Spleen (tissue), 13 donors: Measurements from ENCODE around the gene CRMP1. TPM values are rescaled to one million over a fixed set of nuclear protein-coding genes. Genes with fewer than 3 reads are reported as not detected.

Experiments
- DNase-seq: peaks from one replicate; pipeline ENCODE4 v3.0.0-alpha.2; 2020
- H3K27ac ChIP-seq, 8 donors: fragments of 200-600 bp; sonication (generic) in 7 of 8; 1 replicate in 4 of 8; 2 replicates in 4 of 8; pipeline versions ENCODE4 v1.5.0 to v1.8.0; 2016 to 2021; ENCODE audit warnings: inconsistent platforms in 4 of 8, mild to moderate bottlenecking in 4 of 8, moderate library complexity in 1 of 8
- H3K27me3 ChIP-seq, 7 donors: fragments of 200-600 bp; sonication (generic) in 6 of 7; replicated peaks in 1 of 7; 1 replicate in 4 of 7; 2 replicates in 3 of 7; pipeline versions ENCODE4 v1.5.0 to v1.8.0; 2016 to 2021; ENCODE audit warnings: inconsistent platforms in 3 of 7, mild to moderate bottlenecking in 1 of 7
- H3K36me3 ChIP-seq, 6 donors: fragments of 200-600 bp; sonication (generic) in 5 of 6; 1 replicate in 4 of 6; 2 replicates in 2 of 6; pipeline versions ENCODE4 v1.5.0 to v1.8.0; 2016 to 2021; ENCODE audit warnings: inconsistent platforms in 2 of 6
- H3K4me1 ChIP-seq, 6 donors: fragments of 200-600 bp; sonication (generic) in 5 of 6; 1 replicate in 3 of 6; 2 replicates in 3 of 6; pipeline versions ENCODE4 v1.5.0 to v1.8.0; 2016 to 2021; ENCODE audit warnings: inconsistent platforms in 3 of 6
- H3K4me3 ChIP-seq, 8 donors: fragments of 200-600 bp; sonication (generic) in 7 of 8; 1 replicate in 4 of 8; 2 replicates in 4 of 8; pipeline versions ENCODE4 v1.5.0 to v1.8.0; 2016 to 2021; ENCODE audit warnings: inconsistent platforms in 4 of 8, mild to moderate bottlenecking in 4 of 8, moderate library complexity in 2 of 8
- H3K9me3 ChIP-seq, 8 donors: fragments of 200-600 bp; sonication (generic) in 7 of 8; 1 replicate in 4 of 8; 2 replicates in 4 of 8; pipeline versions ENCODE4 v1.5.0 to v1.8.0; 2016 to 2021; ENCODE audit warnings: inconsistent platforms in 4 of 8
- POLR2A ChIP-seq, 3 donors: fragments of 450-650 bp; IDR thresholded peaks; one replicate each; pipeline ENCODE4 v1.5.1; 2017; ENCODE audit warnings: antibody characterized with exemption in 3 of 3, mild to moderate bottlenecking in 1 of 3
- POLR2AphosphoS5 ChIP-seq, 3 donors: sonication (generic); formaldehyde crosslinking; IDR thresholded peaks; one replicate each; pipeline ENCODE4 v1.5.1; 2017; ENCODE audit warnings: antibody characterized with exemption in 3 of 3
- WGBS, 5 donors: extraction: QIAGEN DNeasy Blood & Tissue Kit in 3 of 5; methylation state at CpG; one replicate each; pipeline versions ENCODE4 v1.1.5 to v1.1.7; 2013 to 2018; 5-methylcytosine and 5-hydroxymethylcytosine counted together
- intact Hi-C: fragments of 100-400 bp; cut with DNase I; formaldehyde crosslinking; loops from one replicate; pipeline ENCODE4 v1.15.0; 2023; ENCODE audit warnings: low total_unique reads
- long read RNA-seq, 2 donors: transcript quantifications; one replicate each; lab custom pipeline, GENCODE V29; 2026
- polyA plus RNA-seq, 3 donors: library from polyadenylated mRNA; stranded (reverse); fragments of 200-250 nt; gene quantifications; one replicate each; pipeline ENCODE4 v1.2.1, GENCODE V29; 2013
- total RNA-seq, 7 donors: library from RNA; depleted of rRNA in 3 of 7; stranded (reverse); fragments of >200 nt in 3 of 7; fragmentation: NEBNext Ultra II Directional in 4 of 7; extraction: Animal tissue kit (Norgen Biotek cat#: 25700) in 4 of 7; gene quantifications; one replicate each; pipeline versions ENCODE4 v1.1.0 to v1.2.1, GENCODE V29; 2016 to 2021
- TF ChIP-seq, protein P1 (sequence below), 11 experiments: fragments of 200-600 bp in 7 of 11; fragments of 450-650 bp in 4 of 11; sonication (generic) in 4 of 11; IDR thresholded peaks in 8 of 11; conservative IDR thresholded peaks in 3 of 11; 1 replicate in 7 of 11; 2 replicates in 4 of 11; pipeline versions ENCODE4 v1.4.0 to v1.8.0; 2016 to 2021; ENCODE audit warnings: antibody characterized with exemption in 11 of 11, inconsistent platforms in 4 of 11, mild to moderate bottlenecking in 1 of 11
- donor health status: healthy with polysubstance abuse.
- donor health status: DM: no; HTN: no; CAD: no; lungs with moderate emphysema.
- donor health status: DM: no; HTN: no; CAD: no.
- donor health status: Bipolar disorder and iron deficiency.
- donor health status: healthy.
- donor health status: DM: no; HTN: no; CAD: no.
- donor health status: DM: yes; HTN: yes; CAD: no.

The CRMP1 gene
- total RNA-seq, result 1 to 10 TPM in 4 of 7 donors, under 1 TPM in 2, not detected in 1; 0.16 to 2.3 (median 1.4) TPM
- polyA plus RNA-seq, result under 1 TPM; 0.03 to 0.85 (median 0.04) TPM
- long read RNA-seq, donor 1, partial matches to known transcripts, result 12 of 15 reads
- long read RNA-seq, donor 1, other reads (novel, unspliced or antisense), result 0 of 15 reads
- long read RNA-seq, donor 2, partial matches to known transcripts, result 0 of 1 reads
- long read RNA-seq, donor 2, other reads (novel, unspliced or antisense), result 0 of 1 reads

DNA sequence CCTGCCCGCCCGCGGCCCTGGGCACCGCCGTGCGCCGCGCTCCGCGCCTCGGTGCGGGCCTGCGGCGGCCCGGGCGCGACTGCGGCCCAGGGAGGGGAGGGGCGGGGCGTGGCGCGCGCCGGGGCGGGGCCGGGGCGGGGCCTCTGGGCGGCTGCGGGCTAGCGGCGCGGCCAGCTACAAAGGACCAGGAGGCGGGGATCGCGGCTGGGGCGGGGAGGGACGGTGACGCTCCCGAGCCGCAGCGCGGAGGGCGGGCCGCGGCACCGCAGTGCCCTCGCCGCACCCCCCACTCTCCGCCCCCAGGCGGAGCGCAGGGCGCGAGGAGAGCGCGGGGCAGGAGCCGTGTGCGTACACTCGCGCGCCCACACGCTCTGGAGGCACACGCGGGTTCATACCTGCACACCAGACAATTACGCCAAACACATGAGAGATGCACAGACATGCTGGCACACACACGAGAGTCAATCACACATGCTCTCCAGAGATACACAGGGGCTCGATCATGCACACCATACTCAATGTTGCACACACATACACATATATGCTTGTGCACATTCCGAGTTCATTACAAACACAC lies at the start of gene CRMP1:
CRMP1 (minus strand) TSS at position 83 of the 577 bp plus-strand sequence. CDS start 117 bp downstream, outside the sequence.
- H3K4me1 ChIP-seq, result peaks cover 0 to 29% (median 14%) of the 10 kb centered on the region in 6 donors

GRCh38 chr4:5941601-5942000 lies 48.7 kb upstream of the CRMP1 start:
- peak; percentile 17 for DNase-seq
- Histone ChIP-seq H3K27ac (no peak overlapping the region), H3K36me3 (no peaks in the 10 kb centered on the region), H3K27me3 (peaks cover 0 to 33% (median 0%) of the 10 kb centered on the region in 7 donors), H3K4me3 (no peak overlapping the region), H3K4me1 (no peaks in the 10 kb centered on the region), H3K9me3 (peaks cover 0 to 23% (median 11%) of the 10 kb centered on the region in 8 donors)
- TF ChIP-seq POLR2A (IDR thresholded peaks at IDR 0.05), result no peak
- TF ChIP-seq, protein P1, sequence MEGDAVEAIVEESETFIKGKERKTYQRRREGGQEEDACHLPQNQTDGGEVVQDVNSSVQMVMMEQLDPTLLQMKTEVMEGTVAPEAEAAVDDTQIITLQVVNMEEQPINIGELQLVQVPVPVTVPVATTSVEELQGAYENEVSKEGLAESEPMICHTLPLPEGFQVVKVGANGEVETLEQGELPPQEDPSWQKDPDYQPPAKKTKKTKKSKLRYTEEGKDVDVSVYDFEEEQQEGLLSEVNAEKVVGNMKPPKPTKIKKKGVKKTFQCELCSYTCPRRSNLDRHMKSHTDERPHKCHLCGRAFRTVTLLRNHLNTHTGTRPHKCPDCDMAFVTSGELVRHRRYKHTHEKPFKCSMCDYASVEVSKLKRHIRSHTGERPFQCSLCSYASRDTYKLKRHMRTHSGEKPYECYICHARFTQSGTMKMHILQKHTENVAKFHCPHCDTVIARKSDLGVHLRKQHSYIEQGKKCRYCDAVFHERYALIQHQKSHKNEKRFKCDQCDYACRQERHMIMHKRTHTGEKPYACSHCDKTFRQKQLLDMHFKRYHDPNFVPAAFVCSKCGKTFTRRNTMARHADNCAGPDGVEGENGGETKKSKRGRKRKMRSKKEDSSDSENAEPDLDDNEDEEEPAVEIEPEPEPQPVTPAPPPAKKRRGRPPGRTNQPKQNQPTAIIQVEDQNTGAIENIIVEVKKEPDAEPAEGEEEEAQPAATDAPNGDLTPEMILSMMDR (IDR thresholded peaks at IDR 0.05 in 8 of 11, conservative IDR thresholded peaks at IDR 0.05 in 3 of 11), result no peak
- TF ChIP-seq POLR2AphosphoS5 (IDR thresholded peaks at IDR 0.05), result no peak
- WGBS, 5 donors, result 65 to 74% (median 73%) methylated on average over 6 of the region's 6 CpGs
- intact Hi-C loops, result no loop called here

More for the DNA sequence above, at the start of gene CRMP1:
- H3K27ac ChIP-seq, result no peak within 1 kb of the TSS
- H3K36me3 ChIP-seq, result no peaks in the 10 kb centered on the region
- peaks cover 0 to 19% (median 0%) of the 10 kb centered on the region in 8 donors for H3K9me3 ChIP-seq
- peak within 1 kb of the TSS in 1 of 8 donors; percentile 46 for H3K4me3 ChIP-seq
- H3K27me3 ChIP-seq, result peaks cover 9 to 88% (median 66%) of the 10 kb centered on the region in 7 donors
- no peak for DNase-seq
- 6 to 21% (median 10%) methylated on average over 36 to 67 of the region's 67 CpGs for WGBS, 5 donors
- TF ChIP-seq POLR2A (IDR thresholded peaks at IDR 0.05) (no peak), POLR2AphosphoS5 (IDR thresholded peaks at IDR 0.05) (no peak)
- TF ChIP-seq, protein P1 (IDR thresholded peaks at IDR 0.05 in 8 of 11, conservative IDR thresholded peaks at IDR 0.05 in 3 of 11), result no peak
- intact Hi-C loops, result no loop called here

DNA sequence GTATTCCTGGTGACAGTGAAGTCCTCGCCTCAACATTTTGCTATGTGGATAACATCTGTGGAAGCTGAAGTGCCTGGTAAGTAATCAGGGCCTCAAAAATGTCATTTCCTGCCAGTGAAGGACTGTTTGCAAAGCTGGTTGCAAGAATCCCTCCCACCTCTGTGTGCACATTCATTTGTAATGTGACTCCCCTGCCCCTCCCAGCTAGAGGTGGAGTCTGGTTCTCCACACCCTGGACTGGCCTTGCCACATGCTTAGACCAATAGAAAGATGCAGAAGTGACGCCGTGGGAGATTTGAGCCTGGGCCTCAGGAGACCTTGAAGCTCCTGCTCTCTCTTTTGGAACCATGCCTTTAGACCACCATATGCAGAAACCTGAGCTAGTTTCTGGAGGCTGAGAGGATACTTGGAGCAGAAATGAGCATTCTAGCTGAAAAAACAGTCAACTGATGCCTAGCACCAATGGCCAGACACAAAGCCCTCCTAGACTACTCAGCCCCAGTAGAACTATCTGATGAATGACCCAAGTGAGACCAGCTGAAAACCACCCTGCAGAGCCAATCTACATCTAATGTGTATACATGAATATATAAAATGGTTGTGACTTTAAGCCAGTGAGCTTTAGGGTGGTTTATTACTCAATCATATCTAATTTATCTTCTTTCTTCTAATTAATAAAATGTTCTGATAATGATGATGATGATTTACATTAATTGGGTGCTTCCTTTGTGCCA lies 47.8 kb upstream of the CRMP1 start:
- no peaks in the 10 kb centered on the region for H3K4me1 ChIP-seq
- 48 to 69% (median 60%) methylated on average over 3 of the region's 3 CpGs for WGBS, 5 donors
- H3K36me3 ChIP-seq, result no peaks in the 10 kb centered on the region
- peak; percentile 42 for DNase-seq
- intact Hi-C loops, result no loop called here
- peaks cover 0 to 13% (median 3%) of the 10 kb centered on the region in 8 donors for H3K9me3 ChIP-seq
- peaks cover 0 to 27% (median 0%) of the 10 kb centered on the region in 7 donors for H3K27me3 ChIP-seq
- H3K4me3 ChIP-seq, result no peak overlapping the region
- H3K27ac ChIP-seq, result no peak overlapping the region
- TF ChIP-seq, protein P1 (IDR thresholded peaks at IDR 0.05 in 8 of 11, conservative IDR thresholded peaks at IDR 0.05 in 3 of 11), result no peak
- TF ChIP-seq POLR2A (IDR thresholded peaks at IDR 0.05), result no peak
- no peak for TF ChIP-seq POLR2AphosphoS5 (IDR thresholded peaks at IDR 0.05)
